Activated T-cell treated with anti-CD3 and anti-CD28 coated beads, Interleukin-2, amount 50 U/mL, for 72 hours (primary cell): ENCODE data around the gene TWF2. TPM values are rescaled to one million over a fixed set of nuclear protein-coding genes. Genes with fewer than 3 reads are reported as not detected.
"Not testable (repeated sequence)": the region's sequence is repeated elsewhere in the genome, so short reads cannot be mapped to it uniquely, and the experiment has no call there.

ENCODE experiments used
- ATAC-seq, 2 donors: fragments of 150-1000 bp; cut with Tn5 transposase; replicated peaks in 1 of 2; 2 replicates each; pipeline ENCODE4 v1.10.0; 2021; ENCODE audit warnings: moderate library complexity in 2 of 2, mild to moderate bottlenecking in 1 of 2
- DNase-seq, 2 donors: peaks; one replicate each; pipeline ENCODE4 v3.0.0; 2021 to 2022; ENCODE audit warnings: mixed read lengths in 1 of 2
- H3K27ac Mint-ChIP-seq: one replicate; pipeline ENCODE4 v1.8.0; 2022; ENCODE audit warnings: mild to moderate bottlenecking, moderate library complexity, mixed read lengths
- H3K27me3 Mint-ChIP-seq: one replicate; pipeline ENCODE4 v1.8.0; 2022; ENCODE audit warnings: low read depth, mixed read lengths
- H3K36me3 Mint-ChIP-seq, 2 donors: one replicate each; pipeline ENCODE4 v1.8.0; 2022; ENCODE audit warnings: mixed read lengths in 2 of 2, mild to moderate bottlenecking in 1 of 2; ENCODE audit not compliant: insufficient read depth in 2 of 2
- H3K4me1 Mint-ChIP-seq: one replicate; pipeline ENCODE4 v1.8.0; 2022; ENCODE audit warnings: low read depth, mixed read lengths
- H3K4me3 Mint-ChIP-seq, 2 donors: one replicate each; pipeline ENCODE4 v1.8.0; 2022; ENCODE audit warnings: mild to moderate bottlenecking in 2 of 2, mixed read lengths in 2 of 2, moderate library complexity in 2 of 2
- H3K9me3 Mint-ChIP-seq, 2 donors: one replicate each; pipeline ENCODE4 v1.8.0; 2022; ENCODE audit warnings: mixed read lengths in 2 of 2
- total RNA-seq, 2 donors: library from RNA; stranded (reverse); gene quantifications; one replicate each; pipeline ENCODE4 v1.2.3, GENCODE V29; 2022

Gene TWF2
- total RNA-seq, 2 donors from 2014 or later: 124 to 133 TPM

DNA sequence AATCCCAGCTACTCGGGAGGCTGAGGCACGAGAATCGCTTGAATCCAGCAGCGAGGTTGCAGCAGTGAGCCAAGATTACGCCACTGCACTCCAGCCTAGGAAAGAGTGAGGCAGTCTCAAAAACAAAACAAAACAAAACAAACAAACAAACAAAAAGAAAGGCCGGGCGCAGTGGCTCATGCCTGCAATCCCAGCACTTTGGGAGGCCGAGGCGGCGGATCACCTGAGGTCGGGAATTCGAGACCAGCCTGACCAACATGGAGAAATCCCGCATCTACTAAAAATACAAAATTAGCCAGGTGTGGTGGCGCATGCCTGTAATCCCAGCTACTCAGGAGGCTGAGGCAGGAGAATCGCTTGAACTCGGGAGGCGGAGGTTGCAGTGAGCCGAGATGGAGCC lies 35.8 kb upstream of the TWF2 start:
- peaks cover 80% of the 10 kb centered on the region for H3K4me1 Mint-ChIP-seq
- ATAC-seq, H3K9me3 Mint-ChIP-seq, DNase-seq, H3K27me3 Mint-ChIP-seq: not testable (repeated sequence)
- peak overlapping the region; percentile 89 to 93 for H3K4me3 Mint-ChIP-seq
- H3K36me3 Mint-ChIP-seq: peaks cover 22 to 58% of the 10 kb centered on the region in 2 donors
- peak overlapping the region; percentile 99 for H3K27ac Mint-ChIP-seq

DNA sequence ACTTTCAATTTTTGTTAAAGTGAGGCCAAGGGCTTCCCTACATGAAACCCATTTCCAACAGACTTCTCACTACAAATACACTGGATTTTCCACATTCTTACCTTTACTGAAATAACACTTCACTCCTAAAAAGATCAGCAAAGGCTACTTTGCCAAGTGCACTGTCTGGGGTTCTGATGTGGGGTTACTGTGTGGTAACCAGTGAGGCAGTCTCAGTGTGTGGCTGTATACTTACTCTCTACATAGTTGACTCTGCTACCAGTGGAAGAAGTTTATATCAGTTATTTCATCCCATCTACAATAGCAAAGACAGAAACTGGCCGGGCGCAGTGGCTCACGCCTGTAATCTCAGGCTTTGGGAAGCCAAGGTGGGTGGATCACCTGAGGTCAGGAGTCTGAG lies 33.9 kb upstream of the TWF2 start:
- H3K4me3 Mint-ChIP-seq: peak overlapping the region; percentile 89 to 93
- ATAC-seq (peak; percentile 23 to 31), DNase-seq (no peak)
- H3K36me3 Mint-ChIP-seq: peaks cover 28 to 75% of the 10 kb centered on the region in 2 donors
- H3K27ac Mint-ChIP-seq: peak overlapping the region; percentile 99
- H3K9me3 Mint-ChIP-seq: no peaks in the 10 kb centered on the region
- peaks cover 87% of the 10 kb centered on the region for H3K4me1 Mint-ChIP-seq
- no peaks in the 10 kb centered on the region for H3K27me3 Mint-ChIP-seq

DNA sequence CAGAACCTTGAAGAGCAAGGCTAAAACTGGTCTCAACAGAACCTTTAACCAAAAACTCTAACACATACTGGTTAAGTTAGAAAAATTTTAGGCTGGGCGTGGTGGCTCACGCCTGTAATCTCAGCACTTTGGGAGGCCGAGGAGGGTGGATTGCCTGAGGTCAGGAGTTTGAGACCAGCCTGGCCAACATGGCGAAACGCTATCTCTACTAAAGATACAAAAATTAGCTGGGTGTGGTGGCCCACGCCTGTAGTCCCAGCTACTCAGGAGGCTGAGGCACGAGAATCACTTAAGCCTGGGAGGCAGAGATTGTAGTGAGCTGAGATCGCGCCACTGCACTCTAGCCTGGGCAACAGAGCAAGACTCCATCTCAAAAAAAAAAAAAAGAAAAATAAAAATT lies 33.2 kb upstream of the TWF2 start:
- H3K9me3 Mint-ChIP-seq, ATAC-seq, H3K27me3 Mint-ChIP-seq, DNase-seq: not testable (repeated sequence)
- H3K27ac Mint-ChIP-seq: peak overlapping the region; percentile 100
- peaks cover 23 to 75% of the 10 kb centered on the region in 2 donors for H3K36me3 Mint-ChIP-seq
- H3K4me3 Mint-ChIP-seq: peak overlapping the region; percentile 87 to 93
- H3K4me1 Mint-ChIP-seq: peaks cover 94% of the 10 kb centered on the region

DNA sequence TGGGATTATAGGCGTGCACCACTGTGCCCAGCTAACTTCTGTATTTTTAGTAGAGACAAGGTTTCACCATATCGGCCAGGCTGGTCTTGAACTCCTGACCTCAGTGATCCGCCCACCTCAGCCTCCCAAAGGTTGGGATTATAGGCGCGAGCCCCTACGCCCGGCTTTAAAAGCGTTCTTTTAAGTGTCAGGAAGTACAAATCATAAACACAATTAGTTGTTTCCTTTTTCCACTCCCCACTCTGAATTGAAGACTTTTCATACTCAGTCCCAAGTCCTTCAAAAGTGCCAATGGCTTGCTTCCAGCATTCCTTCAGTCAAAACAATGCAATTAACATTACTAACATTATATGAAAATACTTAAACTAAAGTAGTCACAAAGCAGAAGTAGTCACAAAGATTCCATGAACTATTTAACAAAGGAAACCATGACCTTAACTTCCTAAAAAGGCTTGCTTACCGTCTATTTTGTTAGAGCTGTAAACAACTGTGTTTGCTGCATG lies 31.3 kb upstream of the TWF2 start:
- Mint-ChIP-seq H3K27me3 (no peaks in the 10 kb centered on the region), H3K4me1 (peaks cover 98% of the 10 kb centered on the region), H3K9me3 (no peaks in the 10 kb centered on the region), H3K27ac (peak overlapping the region; percentile 100), H3K4me3 (peak overlapping the region; percentile 87 to 93), H3K36me3 (peaks cover 19 to 71% of the 10 kb centered on the region in 2 donors)
- no peak for ATAC-seq
- DNase-seq: no peak

DNA sequence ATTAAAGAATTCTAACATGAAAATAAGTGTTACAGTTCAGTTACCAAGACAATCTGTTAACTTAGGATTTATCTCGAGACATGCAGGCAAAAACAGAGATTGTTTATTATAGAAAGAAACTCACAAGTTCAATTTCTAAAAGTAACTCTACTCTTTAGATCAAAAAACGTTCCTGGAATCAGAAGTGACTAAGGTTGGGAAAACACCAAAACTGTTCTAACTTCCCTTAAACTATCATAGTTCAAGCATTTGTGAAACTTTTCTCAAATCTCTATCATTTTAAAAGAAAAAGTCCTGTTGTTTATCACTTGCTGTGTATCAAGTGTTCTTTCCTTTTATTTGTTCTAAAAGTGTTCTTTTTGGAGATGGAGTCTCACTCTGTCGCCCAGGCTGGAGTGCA lies 30.8 kb upstream of the TWF2 start:
- peak overlapping the region; percentile 100 for H3K27ac Mint-ChIP-seq
- peaks cover 17 to 69% of the 10 kb centered on the region in 2 donors for H3K36me3 Mint-ChIP-seq
- H3K4me3 Mint-ChIP-seq: peak overlapping the region; percentile 87 to 93
- H3K27me3 Mint-ChIP-seq: no peaks in the 10 kb centered on the region
- H3K9me3 Mint-ChIP-seq: no peaks in the 10 kb centered on the region
- ATAC-seq: no peak
- H3K4me1 Mint-ChIP-seq: peaks cover 98% of the 10 kb centered on the region
- DNase-seq: no peak

DNA sequence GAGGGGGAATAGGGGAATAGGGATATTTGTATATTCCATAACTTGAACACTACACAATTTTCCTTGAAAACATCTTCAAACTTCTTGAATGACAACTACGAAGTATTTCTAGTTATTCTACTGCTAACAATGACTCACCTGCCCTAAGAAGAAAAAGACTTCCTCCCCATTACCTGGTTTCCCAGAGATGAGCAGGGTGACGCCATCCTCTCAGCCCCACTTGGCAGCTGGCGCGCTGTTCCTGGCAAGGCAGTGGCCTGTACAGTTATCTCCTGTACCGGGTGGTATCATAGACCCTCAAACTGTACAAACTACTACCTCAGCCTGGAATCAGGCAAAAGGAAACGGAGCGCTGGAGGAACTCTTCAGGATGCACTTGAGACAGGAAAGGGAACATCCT lies 29.1 kb upstream of the TWF2 start:
- Mint-ChIP-seq H3K27me3 (no peaks in the 10 kb centered on the region), H3K36me3 (peaks cover 24 to 67% of the 10 kb centered on the region in 2 donors), H3K4me3 (peak overlapping the region; percentile 87 to 93), H3K27ac (peak overlapping the region; percentile 100), H3K9me3 (no peaks in the 10 kb centered on the region), H3K4me1 (peaks cover 98% of the 10 kb centered on the region)
- DNase-seq (peak; percentile 68), ATAC-seq (peak; percentile 78 to 83)

DNA sequence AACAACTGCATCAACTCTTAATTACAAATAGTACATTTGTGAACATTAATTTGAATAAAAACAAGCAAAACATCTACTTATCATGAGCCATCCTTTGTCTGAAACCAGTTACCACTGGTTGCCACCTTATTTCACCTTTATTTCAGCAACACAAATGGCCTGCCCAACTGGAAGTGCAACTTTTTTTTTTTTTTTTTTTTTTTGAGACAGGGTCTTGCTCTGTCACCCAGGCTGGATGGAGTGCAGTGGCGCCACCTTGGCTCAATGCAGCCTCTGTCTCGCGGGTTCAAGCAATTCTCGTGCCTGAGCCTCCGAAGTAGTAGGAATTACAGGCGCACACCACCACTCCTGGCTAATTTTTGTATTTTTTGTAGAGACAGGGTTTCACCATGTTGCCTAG lies 26.4 kb upstream of the TWF2 start:
- Mint-ChIP-seq H3K36me3 (peaks cover 23 to 74% of the 10 kb centered on the region in 2 donors), H3K27me3 (no peaks in the 10 kb centered on the region), H3K27ac (peak overlapping the region; percentile 49), H3K4me3 (no peak overlapping the region), H3K4me1 (peaks cover 95% of the 10 kb centered on the region), H3K9me3 (no peaks in the 10 kb centered on the region)
- DNase-seq (no peak), ATAC-seq (no peak)

DNA sequence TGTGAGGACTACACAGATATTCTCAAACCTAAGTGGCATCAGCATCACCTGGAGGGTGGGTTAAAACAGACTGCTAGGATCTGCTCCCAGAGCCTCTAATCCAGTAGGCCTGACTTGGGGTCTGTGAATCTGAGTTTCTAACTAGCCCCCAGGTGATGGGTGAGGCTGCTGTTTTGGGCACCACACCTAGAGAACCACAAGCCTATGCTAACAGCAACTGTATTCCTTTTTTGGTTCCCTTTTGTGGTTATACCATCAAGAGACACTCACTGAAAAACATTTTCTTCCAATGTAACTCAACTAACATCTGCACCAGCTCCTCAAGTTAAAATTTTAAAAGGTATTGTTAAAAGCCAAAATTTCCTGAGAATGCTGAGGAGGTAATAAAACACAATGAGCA lies 23.5 kb upstream of the TWF2 start:
- Mint-ChIP-seq H3K27me3 (no peaks in the 10 kb centered on the region), H3K36me3 (peaks cover 25 to 77% of the 10 kb centered on the region in 2 donors), H3K9me3 (no peaks in the 10 kb centered on the region), H3K27ac (peak overlapping the region; percentile 85), H3K4me3 (no peak overlapping the region), H3K4me1 (peaks cover 94% of the 10 kb centered on the region)
- ATAC-seq (no peak), DNase-seq (no peak)

DNA sequence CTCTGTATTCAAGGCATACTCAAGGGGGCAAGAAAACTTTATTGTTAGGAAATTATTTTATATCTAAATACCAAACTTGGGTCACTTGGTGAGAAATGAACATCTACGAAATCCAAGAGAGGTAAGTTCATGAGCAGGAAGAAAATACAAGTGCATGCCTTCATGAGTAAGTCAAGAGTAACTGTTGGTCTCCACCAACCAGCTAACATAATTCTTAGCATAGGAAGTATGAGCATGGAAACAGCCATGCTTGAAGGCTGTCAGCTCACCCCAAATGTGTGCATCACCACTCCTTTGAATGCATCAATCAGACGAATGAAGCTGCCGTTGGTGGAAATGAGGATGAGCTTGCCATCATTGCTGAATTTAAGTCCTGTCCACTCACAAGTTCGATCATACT lies 20.5 kb upstream of the TWF2 start:
- Mint-ChIP-seq H3K36me3 (peaks cover 25 to 69% of the 10 kb centered on the region in 2 donors), H3K4me1 (peaks cover 97% of the 10 kb centered on the region), H3K4me3 (no peak overlapping the region), H3K27me3 (no peaks in the 10 kb centered on the region), H3K27ac (peak overlapping the region; percentile 91), H3K9me3 (no peaks in the 10 kb centered on the region)
- ATAC-seq (peak in 1 of 2 donors; percentile 44), DNase-seq (no peak)

DNA sequence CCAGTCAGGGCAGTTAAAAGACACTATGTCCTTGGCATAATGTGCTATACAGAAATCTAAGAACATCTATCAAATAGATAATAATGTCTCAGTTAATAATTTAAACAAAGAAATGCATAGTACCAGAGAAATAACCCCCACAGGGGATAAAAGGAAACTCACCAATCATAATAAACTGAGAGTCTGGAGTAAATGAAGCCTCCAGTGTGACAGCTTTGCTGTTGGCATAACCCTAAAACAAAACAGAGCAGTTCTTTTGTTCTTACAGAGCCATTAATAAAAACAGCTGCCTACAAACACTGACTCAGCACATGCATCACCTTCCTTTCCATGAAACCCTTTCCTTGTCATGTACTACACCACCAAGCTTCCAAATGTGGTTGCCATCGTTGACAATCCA lies 20.1 kb upstream of the TWF2 start:
- Mint-ChIP-seq H3K4me1 (peaks cover 97% of the 10 kb centered on the region), H3K27ac (peak overlapping the region; percentile 91), H3K36me3 (peaks cover 23 to 65% of the 10 kb centered on the region in 2 donors), H3K27me3 (no peaks in the 10 kb centered on the region), H3K4me3 (no peak overlapping the region), H3K9me3 (no peaks in the 10 kb centered on the region)
- ATAC-seq (peak in 1 of 2 donors; percentile 43), DNase-seq (no peak)

DNA sequence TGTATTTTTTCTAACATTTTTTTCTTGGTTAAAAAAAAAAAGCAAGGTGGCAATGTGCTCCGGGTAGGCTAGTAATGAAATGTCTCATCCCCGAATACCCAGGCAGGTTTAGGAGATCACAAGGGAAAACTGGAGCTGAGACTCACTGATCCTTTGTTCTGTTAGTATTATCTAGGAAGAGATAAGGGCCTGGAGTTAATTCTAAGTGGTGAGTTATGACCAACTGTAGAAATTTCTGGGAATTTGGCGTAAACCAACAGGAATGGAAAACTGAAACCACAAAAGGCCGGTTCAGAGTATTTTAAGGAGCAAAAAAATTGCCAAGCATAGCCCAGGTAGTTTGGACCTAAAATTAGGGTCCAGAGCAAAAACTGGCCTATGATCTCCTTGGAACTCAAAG lies 19.0 kb upstream of the TWF2 start:
- Mint-ChIP-seq H3K4me3 (peak overlapping the region in 1 of 2 donors; percentile 43), H3K27me3 (no peaks in the 10 kb centered on the region), H3K36me3 (peaks cover 20 to 57% of the 10 kb centered on the region in 2 donors), H3K27ac (peak overlapping the region; percentile 91), H3K4me1 (peaks cover 97% of the 10 kb centered on the region), H3K9me3 (no peaks in the 10 kb centered on the region)
- no peak for ATAC-seq
- no peak for DNase-seq

DNA sequence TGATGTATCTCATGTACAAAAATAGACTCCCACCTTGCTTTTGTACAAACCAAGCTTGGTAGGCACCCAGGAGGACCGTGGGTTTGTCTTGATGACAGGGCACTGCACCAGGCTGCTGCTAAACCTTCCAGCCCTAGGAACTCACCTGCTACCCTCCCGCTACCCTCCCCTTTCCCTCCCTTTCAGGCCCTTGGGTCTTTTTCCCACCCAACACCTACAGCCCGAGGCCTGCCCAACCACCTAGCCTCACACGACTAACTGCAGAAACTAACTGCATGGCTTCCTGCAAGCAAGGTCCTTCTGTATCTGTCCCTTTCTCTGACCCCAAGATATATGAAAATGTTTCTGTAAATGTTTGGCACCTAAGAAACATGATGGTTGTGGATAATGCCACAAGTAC lies 17.7 kb upstream of the TWF2 start:
- Mint-ChIP-seq H3K9me3 (no peaks in the 10 kb centered on the region), H3K27me3 (no peaks in the 10 kb centered on the region), H3K4me3 (no peak overlapping the region), H3K36me3 (peaks cover 19 to 53% of the 10 kb centered on the region in 2 donors), H3K27ac (peak overlapping the region; percentile 91), H3K4me1 (peaks cover 99% of the 10 kb centered on the region)
- DNase-seq: no peak
- no peak for ATAC-seq

DNA sequence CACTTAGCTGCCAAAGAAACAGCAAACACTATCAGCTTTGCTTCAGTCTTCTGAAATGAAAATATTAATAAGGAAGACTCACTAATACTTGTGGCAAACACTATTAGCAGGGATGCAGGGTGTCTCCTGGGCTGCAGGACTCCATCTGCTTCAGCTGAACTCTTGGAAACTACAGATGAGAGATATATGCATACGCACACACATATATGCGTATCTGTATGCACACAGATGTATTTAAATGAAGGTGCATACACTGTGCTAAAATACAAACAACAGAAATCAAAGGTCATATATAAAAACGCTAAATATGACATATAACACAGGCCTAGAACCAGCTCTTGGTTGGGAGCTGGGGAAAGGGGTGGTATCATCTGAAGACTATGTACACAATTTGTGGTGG lies 17.2 kb upstream of the TWF2 start:
- DNase-seq (no peak), ATAC-seq (no peak)
- Mint-ChIP-seq H3K4me3 (no peak overlapping the region), H3K9me3 (no peaks in the 10 kb centered on the region), H3K36me3 (peaks cover 19 to 49% of the 10 kb centered on the region in 2 donors), H3K27ac (peak overlapping the region; percentile 78), H3K4me1 (peaks cover 97% of the 10 kb centered on the region), H3K27me3 (no peaks in the 10 kb centered on the region)

DNA sequence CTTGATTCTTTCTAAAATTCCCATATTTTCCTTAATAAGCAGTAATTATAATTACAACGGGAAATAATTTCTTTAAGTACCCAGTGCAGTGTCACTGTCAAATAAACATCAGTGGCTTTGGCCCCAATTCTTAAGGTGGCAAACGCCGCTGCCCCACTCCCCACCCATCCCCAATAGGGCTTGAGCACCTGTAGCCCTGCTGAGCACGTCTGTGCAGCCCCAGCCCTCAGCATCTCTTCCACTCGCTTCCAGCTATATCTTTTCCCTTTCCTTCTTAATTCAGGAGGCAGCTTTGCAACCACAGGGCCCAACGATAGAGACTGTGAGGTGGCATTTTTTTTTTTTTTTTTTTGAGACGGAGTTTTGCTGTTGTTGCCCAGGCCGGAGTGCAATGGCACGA lies 15.7 kb upstream of the TWF2 start:
- H3K9me3 Mint-ChIP-seq: no peaks in the 10 kb centered on the region
- ATAC-seq: no peak
- DNase-seq: no peak
- H3K27ac Mint-ChIP-seq: peak overlapping the region; percentile 51
- H3K4me1 Mint-ChIP-seq: peaks cover 89% of the 10 kb centered on the region
- H3K4me3 Mint-ChIP-seq: peak overlapping the region in 1 of 2 donors; percentile 37
- peaks cover 15 to 38% of the 10 kb centered on the region in 2 donors for H3K36me3 Mint-ChIP-seq
- no peaks in the 10 kb centered on the region for H3K27me3 Mint-ChIP-seq
